Lung (tissue), 12 donors: ENCODE data around the gene SLC5A10. TPM values are rescaled to one million over a fixed set of nuclear protein-coding genes. Genes with fewer than 3 reads are reported as not detected.

Source experiments
- ATAC-seq: fragments of 200-7000 bp; cut with Tn5 transposase; one replicate; pipeline ENCODE4 v1.9.1; 2020; ENCODE audit warnings: moderate number of reproducible peaks; ENCODE audit not compliant: insufficient read depth, low FRiP score
- DNase-seq, 3 donors: peaks; one replicate each; pipeline ENCODE4 v3.0.0-alpha.2; 2013 to 2017
- H3K27ac ChIP-seq, 2 donors: one replicate each; pipeline ENCODE4 v1.5.1; 2013; ENCODE audit warnings: mild to moderate bottlenecking in 2 of 2, moderate library complexity in 2 of 2, control low read depth in 1 of 2, inconsistent platforms in 1 of 2, low read depth in 1 of 2, low read length in 1 of 2
- H3K27me3 ChIP-seq, 3 donors: one replicate each; pipeline ENCODE4 v1.5.1; 2013; ENCODE audit warnings: low read length in 2 of 3; ENCODE audit not compliant: control insufficient read depth in 3 of 3, insufficient read depth in 3 of 3
- H3K36me3 ChIP-seq, 4 donors: one replicate each; pipeline ENCODE4 v1.5.1; 2013; ENCODE audit warnings: low read length in 4 of 4, mild to moderate bottlenecking in 1 of 4, moderate library complexity in 1 of 4; ENCODE audit not compliant: control insufficient read depth in 4 of 4, insufficient read depth in 4 of 4
- H3K4me1 ChIP-seq, 5 donors: one replicate each; pipeline ENCODE4 v1.5.1; 2013; ENCODE audit warnings: low read length in 5 of 5, mild to moderate bottlenecking in 2 of 5, moderate library complexity in 1 of 5; ENCODE audit not compliant: control insufficient read depth in 5 of 5, insufficient read depth in 5 of 5
- H3K4me3 ChIP-seq: one replicate; pipeline ENCODE4 v1.5.1; 2013; ENCODE audit warnings: mild to moderate bottlenecking, control low read depth, moderate library complexity
- H3K9ac ChIP-seq, 2 donors: one replicate each; pipeline ENCODE4 v1.5.1; 2013; ENCODE audit warnings: low read length in 2 of 2, control low read depth in 1 of 2; ENCODE audit not compliant: insufficient read depth in 1 of 2
- H3K9me3 ChIP-seq, 4 donors: one replicate each; pipeline ENCODE4 v1.5.1; 2013; ENCODE audit warnings: low read length in 3 of 4, mild to moderate bottlenecking in 1 of 4, moderate library complexity in 1 of 4; ENCODE audit not compliant: control insufficient read depth in 4 of 4, insufficient read depth in 3 of 4
- WGBS, 2 donors: extraction: QIAGEN DNeasy Blood & Tissue Kit; methylation state at CpG; one replicate each; pipeline ENCODE4 v1.1.7; 2013; 5-methylcytosine and 5-hydroxymethylcytosine counted together
- polyA plus RNA-seq, 2 donors: library from polyadenylated mRNA; stranded (reverse); fragments of 200-250 nt; gene quantifications; one replicate each; pipeline ENCODE4 v1.2.1, GENCODE V29; 2013
- total RNA-seq, 2 donors: library from RNA; depleted of rRNA in 1 of 2; stranded (reverse); fragments of >200 nt in 1 of 2; gene quantifications; one replicate each; pipeline ENCODE4 v1.2.1, GENCODE V29; 2014 to 2021
- TF ChIP-seq, protein P1 (sequence below): IDR thresholded peaks from 2 replicates; pipeline ENCODE4 v1.5.1; 2012; ENCODE audit warnings: mild to moderate bottlenecking; ENCODE audit errors: control extremely low read depth, extremely low read depth
- donor health status: control.
- donor health status: control.
- donor health status: Bipolar disorder and iron deficiency.
- donor health status: healthy.
- donor health status: DM: yes; HTN: yes; CAD: no.

Gene SLC5A10
- total and polyA plus RNA-seq, 4 donors, result 0.09 to 0.31 (median 0.21) TPM

DNA sequence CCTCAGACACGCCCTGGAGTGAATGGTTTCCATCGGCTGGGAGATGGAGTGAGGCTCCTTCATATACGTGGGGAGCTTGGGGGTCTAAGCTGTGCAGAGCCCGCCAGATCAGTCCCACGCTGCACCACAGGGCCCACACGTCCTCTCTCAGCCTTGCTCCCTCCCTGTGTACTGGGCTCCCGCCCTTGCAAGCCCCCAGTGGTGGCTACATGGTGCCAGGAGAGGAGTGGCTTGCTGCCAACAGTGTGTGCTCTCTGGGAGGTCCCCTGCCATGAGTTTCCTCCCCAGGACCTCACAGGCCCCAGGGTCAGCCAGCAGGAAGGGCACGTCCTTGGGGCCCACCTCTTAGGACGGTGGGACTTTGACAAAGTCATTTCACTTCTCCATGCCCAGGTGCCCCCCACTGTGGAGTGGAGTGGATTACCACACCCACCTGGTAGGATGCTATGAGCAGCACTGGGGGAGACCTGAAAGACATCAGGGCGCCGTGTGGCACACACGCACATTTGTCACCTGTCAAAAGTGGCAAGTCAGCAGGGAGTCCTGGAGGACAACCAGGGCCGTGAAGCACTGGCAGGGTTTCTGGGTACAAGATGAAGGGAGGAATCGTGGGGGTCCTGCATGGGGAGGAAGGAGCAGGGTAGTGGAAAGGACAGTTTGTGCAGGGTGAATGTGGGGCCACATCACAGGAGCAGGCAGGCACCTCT is 13.7 kb downstream of the SLC5A10 start:
- Histone ChIP-seq H3K4me3 (no peak overlapping the region), H3K27ac (no peak overlapping the region), H3K36me3 (no peaks in the 10 kb centered on the region), H3K27me3 (no peaks in the 10 kb centered on the region), H3K9me3 (no peaks in the 10 kb centered on the region), H3K9ac (no peak overlapping the region), H3K4me1 (peaks cover 0 to 46% (median 10%) of the 10 kb centered on the region in 5 donors)
- WGBS, 2 donors, result 76 to 77% methylated on average over 14 of the region's 14 CpGs
- ATAC-seq (no peak), DNase-seq (peak in 2 of 3 donors; percentile 29 to 46)
- TF ChIP-seq, protein P1, sequence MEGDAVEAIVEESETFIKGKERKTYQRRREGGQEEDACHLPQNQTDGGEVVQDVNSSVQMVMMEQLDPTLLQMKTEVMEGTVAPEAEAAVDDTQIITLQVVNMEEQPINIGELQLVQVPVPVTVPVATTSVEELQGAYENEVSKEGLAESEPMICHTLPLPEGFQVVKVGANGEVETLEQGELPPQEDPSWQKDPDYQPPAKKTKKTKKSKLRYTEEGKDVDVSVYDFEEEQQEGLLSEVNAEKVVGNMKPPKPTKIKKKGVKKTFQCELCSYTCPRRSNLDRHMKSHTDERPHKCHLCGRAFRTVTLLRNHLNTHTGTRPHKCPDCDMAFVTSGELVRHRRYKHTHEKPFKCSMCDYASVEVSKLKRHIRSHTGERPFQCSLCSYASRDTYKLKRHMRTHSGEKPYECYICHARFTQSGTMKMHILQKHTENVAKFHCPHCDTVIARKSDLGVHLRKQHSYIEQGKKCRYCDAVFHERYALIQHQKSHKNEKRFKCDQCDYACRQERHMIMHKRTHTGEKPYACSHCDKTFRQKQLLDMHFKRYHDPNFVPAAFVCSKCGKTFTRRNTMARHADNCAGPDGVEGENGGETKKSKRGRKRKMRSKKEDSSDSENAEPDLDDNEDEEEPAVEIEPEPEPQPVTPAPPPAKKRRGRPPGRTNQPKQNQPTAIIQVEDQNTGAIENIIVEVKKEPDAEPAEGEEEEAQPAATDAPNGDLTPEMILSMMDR, result no peak

DNA sequence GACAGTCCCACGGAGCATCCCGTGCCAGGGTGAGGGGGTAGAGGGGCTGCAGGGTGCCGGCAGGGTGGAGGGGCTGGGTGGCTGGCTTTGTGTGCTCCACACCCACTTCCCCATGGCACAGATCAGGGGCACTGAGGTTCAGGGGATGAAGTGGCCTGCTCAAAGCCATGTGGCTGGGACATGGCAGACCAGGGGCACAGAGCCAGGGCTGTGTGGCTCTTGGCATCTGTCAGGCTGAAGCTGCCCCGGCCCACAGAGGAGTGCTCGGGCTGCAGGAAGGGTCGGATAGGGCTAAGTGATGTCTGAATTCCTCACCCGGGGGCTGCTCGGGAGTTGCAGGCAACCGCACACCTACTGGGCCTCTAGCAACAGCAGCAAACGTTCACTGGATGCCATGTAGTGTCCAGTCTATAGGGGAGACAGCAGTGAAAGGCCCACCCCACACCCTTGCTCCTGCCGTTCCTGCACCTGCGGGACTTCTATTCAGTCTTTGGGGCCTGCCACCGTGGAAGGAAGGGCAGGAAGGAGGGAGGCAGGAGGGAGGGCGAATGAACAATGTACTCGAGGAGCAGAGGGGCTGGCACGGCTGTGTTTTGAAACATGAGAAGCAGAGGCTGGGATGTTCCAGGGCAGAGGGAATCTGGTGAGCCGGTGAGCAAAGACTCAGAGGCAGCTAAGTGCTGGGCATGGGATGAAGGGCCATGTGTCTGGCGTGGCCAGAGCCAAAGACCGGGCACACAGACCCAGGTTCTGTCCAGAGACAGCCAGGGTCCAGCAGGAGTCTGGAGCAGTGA is 15.1 kb downstream of the SLC5A10 start:
- Histone ChIP-seq H3K27ac (no peak overlapping the region), H3K9ac (no peak overlapping the region), H3K9me3 (no peaks in the 10 kb centered on the region), H3K4me1 (peaks cover 0 to 33% (median 10%) of the 10 kb centered on the region in 5 donors), H3K4me3 (no peak overlapping the region), H3K36me3 (peaks cover 0 to 8% (median 0%) of the 10 kb centered on the region in 4 donors), H3K27me3 (no peaks in the 10 kb centered on the region)
- TF ChIP-seq, protein P1, result no peak
- DNase-seq (peak; percentile 45 to 75 (median 66)), ATAC-seq (no peak)
- WGBS, 2 donors, result 59 to 61% methylated on average over 19 of the region's 19 CpGs

DNA sequence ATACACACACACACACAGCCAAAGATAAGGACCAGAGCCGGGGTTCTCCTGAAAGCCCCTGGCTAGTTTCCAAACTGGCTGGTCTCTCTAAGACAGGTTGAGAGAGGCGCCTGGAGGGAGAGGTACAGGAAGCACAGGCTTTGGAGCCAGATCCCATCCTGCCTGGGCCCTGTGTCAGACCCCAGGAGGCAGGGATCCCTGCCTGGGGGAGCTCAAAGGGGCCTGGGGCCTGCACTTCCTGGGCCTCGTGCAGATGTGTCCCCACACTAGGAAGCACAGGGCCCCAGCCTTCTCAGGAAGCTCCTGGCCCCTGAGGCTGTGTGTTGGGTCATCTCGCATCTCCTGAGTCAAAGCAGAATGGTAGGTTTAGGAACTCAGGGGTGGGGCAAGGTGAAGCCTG is 16.0 kb downstream of the SLC5A10 start:
- Histone ChIP-seq H3K9me3 (no peaks in the 10 kb centered on the region), H3K36me3 (peaks cover 0 to 11% (median 0%) of the 10 kb centered on the region in 4 donors), H3K27ac (peak overlapping the region in 1 of 2 donors; percentile 58), H3K27me3 (no peaks in the 10 kb centered on the region), H3K4me1 (peaks cover 0 to 33% (median 10%) of the 10 kb centered on the region in 5 donors), H3K9ac (no peak overlapping the region), H3K4me3 (no peak overlapping the region)
- ATAC-seq, result no peak
- TF ChIP-seq, protein P1, result no peak
- 34 to 46% methylated on average over 4 of the region's 4 CpGs for WGBS, 2 donors
- DNase-seq, result peak; percentile 33 to 73 (median 51)
